HepG2 (cell line): ENCODE measurements around the gene SIVA1. TPM values are rescaled to one million over a fixed set of nuclear protein-coding genes. Genes with fewer than 3 reads are reported as not detected.

Source experiments
- CBX2 ChIP-seq, 2 experiments: fragments of 200-600 bp in 1 of 2; sonication (generic); formaldehyde crosslinking in 1 of 2; IDR thresholded peaks; 2 replicates each; pipeline versions ENCODE4 v1.7.0 to v1.8.1; 2018 to 2022; ENCODE audit warnings: low read depth in 2 of 2, low read length in 1 of 2, mild to moderate bottlenecking in 1 of 2, missing genetic modification reagents in 1 of 2
- CERS6 ChIP-seq: sonication (generic); formaldehyde crosslinking; IDR thresholded peaks from 2 replicates; pipeline ENCODE4 v1.5.0; 2020; ENCODE audit warnings: missing genetic modification reagents
- DMAP1 ChIP-seq: IDR thresholded peaks from 2 replicates; pipeline ENCODE4 v1.6.1; 2016
- FOSL2 ChIP-seq: sonication (generic); formaldehyde crosslinking; IDR thresholded peaks from 2 replicates; pipeline ENCODE4 v1.4.0; 2020; ENCODE audit warnings: missing genetic modification reagents
- HES4 ChIP-seq: sonication (generic); formaldehyde crosslinking; IDR thresholded peaks from 2 replicates; pipeline ENCODE4 v1.9.0; 2021; ENCODE audit warnings: mild to moderate bottlenecking, missing genetic modification reagents, borderline replicate concordance
- HOXA3 ChIP-seq: sonication (generic); formaldehyde crosslinking; IDR thresholded peaks from 2 replicates; pipeline ENCODE4 v1.5.0; 2020; ENCODE audit warnings: missing genetic modification reagents
- MYNN ChIP-seq: sonication (generic); formaldehyde crosslinking; IDR thresholded peaks from 2 replicates; pipeline ENCODE4 v1.4.0; 2020; ENCODE audit warnings: mild to moderate bottlenecking, low read depth, missing genetic modification reagents
- NFE2L1 ChIP-seq: sonication (generic); formaldehyde crosslinking; IDR thresholded peaks from 2 replicates; pipeline ENCODE4 v1.4.0; 2020; ENCODE audit warnings: missing genetic modification reagents, mild to moderate bottlenecking, borderline replicate concordance
- NPAS2 ChIP-seq: sonication (generic); formaldehyde crosslinking; IDR thresholded peaks from 2 replicates; pipeline ENCODE4 v1.8.0; 2022; ENCODE audit warnings: mild to moderate bottlenecking, missing genetic modification reagents, borderline replicate concordance
- PATZ1 ChIP-seq: sonication (generic); formaldehyde crosslinking; IDR thresholded peaks from 2 replicates; pipeline ENCODE4 v1.4.0; 2020; ENCODE audit warnings: missing genetic modification reagents
- PPARG ChIP-seq: conservative IDR thresholded peaks from 2 replicates; pipeline ENCODE4 v1.6.1; 2016; ENCODE audit warnings: missing biosample characterization, missing genetic modification reagents
- REST ChIP-seq, 2 experiments: IDR thresholded peaks; 2 replicates each; pipeline ENCODE4 v1.6.1; 2011 to 2012; ENCODE audit warnings: low read length in 2 of 2, borderline replicate concordance in 1 of 2, low read depth in 1 of 2, mild to moderate bottlenecking in 1 of 2, moderate library complexity in 1 of 2
- SUZ12 ChIP-seq: fragments of 150-350 bp; IDR thresholded peaks from 2 replicates; pipeline ENCODE4 v1.6.1; 2014; ENCODE audit warnings: low read depth, low read length
- TRIM24 ChIP-seq: sonication (generic); formaldehyde crosslinking; IDR thresholded peaks from 2 replicates; pipeline ENCODE4 v1.8.0; 2022; ENCODE audit warnings: mild to moderate bottlenecking, missing genetic modification reagents
- ZBTB2 ChIP-seq: sonication (generic); formaldehyde crosslinking; IDR thresholded peaks from 2 replicates; pipeline ENCODE4 v1.8.0; 2022; ENCODE audit warnings: low read depth, missing genetic modification reagents
- ZNF280D ChIP-seq: sonication (generic); formaldehyde crosslinking; IDR thresholded peaks from 2 replicates; pipeline ENCODE4 v1.5.1; 2020; ENCODE audit warnings: mild to moderate bottlenecking, missing genetic modification reagents
- ZNF552 ChIP-seq: sonication (generic); formaldehyde crosslinking; IDR thresholded peaks from 2 replicates; pipeline ENCODE4 v1.9.0; 2022; ENCODE audit warnings: missing genetic modification reagents, mild to moderate bottlenecking, borderline replicate concordance
- ZNF576 ChIP-seq: sonication (generic); formaldehyde crosslinking; IDR thresholded peaks from 2 replicates; pipeline ENCODE4 v1.4.0; 2020; ENCODE audit warnings: mild to moderate bottlenecking, missing genetic modification reagents
- polyA plus RNA-seq, 8 experiments: library from polyadenylated mRNA; depleted of rRNA in 3 of 8; stranded (reverse) in 7 of 8; unstranded in 1 of 8; fragments of >200 nt; fragmentation: Illumina TruSeq in 4 of 8; extraction: Trizol in 4 of 8; gene quantifications; 2 replicates each; pipeline versions ENCODE4 v1.2.1 to v1.2.3, GENCODE V29; 2011 to 2016; ENCODE audit warnings: low read depth in 4 of 8, missing spikeins in 1 of 8, mixed read lengths in 1 of 8; ENCODE audit not compliant: insufficient read depth in 1 of 8
- total RNA-seq, 5 experiments: library from RNA; depleted of rRNA; stranded (reverse); fragments of >200 nt; fragmentation: Illumina TruSeq; extraction: Trizol; gene quantifications; 2 replicates each; pipeline ENCODE4 v1.2.3, GENCODE V29; 2016; ENCODE audit warnings: low read depth in 1 of 5

SIVA1 gene
- total and polyA plus RNA-seq, 2 of the 13 experiments (the other 11 are each of a cell fraction or from before 2014, with no cell fraction given) = 123 to 186 TPM

GRCh38 chr14:104766256-104766862 is 13.4 kb downstream of the SIVA1 start (continued):
- no peak for TF ChIP-seq PATZ1 (CRISPR knock-in tag)
- no peak for TF ChIP-seq ZNF576
- TF ChIP-seq ZBTB2 (CRISPR knock-in tag) = no peak
- no peak for TF ChIP-seq PPARG (CRISPR knock-in tag)
- TF ChIP-seq FOSL2 = no peak
- no peak for TF ChIP-seq CERS6
- TF ChIP-seq REST (IDR thresholded peaks at IDR 0.05; ENCODE audit: borderline replicate concordance in 1 of 2, low read depth in 1 of 2, low read length in 2 of 2) = no peak
- no peak for TF ChIP-seq NFE2L1 (CRISPR knock-in tag)
- no peak for TF ChIP-seq CBX2 (IDR thresholded peaks at IDR 0.05; ENCODE audit: low read depth, low read length)
- no peak for TF ChIP-seq CBX2 (CRISPR knock-in tag; IDR thresholded peaks at IDR 0.05; ENCODE audit: low read depth)
- no peak for TF ChIP-seq MYNN (CRISPR knock-in tag)
- no peak for TF ChIP-seq SUZ12
- TF ChIP-seq HES4 (CRISPR knock-in tag) = no peak
- no peak for TF ChIP-seq TRIM24 (CRISPR knock-in tag)
- no peak for TF ChIP-seq NPAS2
- no peak for TF ChIP-seq ZNF552 (CRISPR knock-in tag)
- TF ChIP-seq ZNF280D (CRISPR knock-in tag) = no peak
- TF ChIP-seq HOXA3 (CRISPR knock-in tag) = no peak
- TF ChIP-seq DMAP1 = no peak
